HG03460 (cell line): Measurements from ENCODE around the gene SPHK2.

Source experiments
- ATAC-seq: cut with Tn5 transposase; IDR thresholded peaks from one replicate; pipeline ENCODE4 v1.9.1; 2021; ENCODE audit not compliant: unreplicated experiment

The SPHK2 gene

DNA sequence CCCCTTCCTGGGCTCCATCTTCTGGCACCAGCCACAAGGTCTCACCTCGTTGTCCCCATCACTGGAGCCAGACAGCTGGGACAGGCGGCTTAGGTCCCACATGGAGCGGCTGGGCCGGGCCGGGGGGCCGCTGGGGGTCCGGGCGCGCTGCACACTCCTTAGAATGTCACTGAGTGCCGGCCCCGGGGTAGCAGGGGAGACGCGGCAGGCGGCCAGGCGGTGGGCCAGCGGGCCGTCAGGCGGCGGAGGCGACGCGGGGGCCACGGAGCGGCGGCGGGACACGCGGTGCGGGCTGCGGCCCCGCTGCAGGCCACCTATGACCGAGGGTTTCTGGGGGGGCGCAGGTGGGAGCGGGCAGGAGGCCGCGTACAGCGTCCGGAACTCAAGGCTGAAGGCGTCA, 15.9 kb upstream of the SPHK2 start:
- ATAC-seq: no peak

DNA sequence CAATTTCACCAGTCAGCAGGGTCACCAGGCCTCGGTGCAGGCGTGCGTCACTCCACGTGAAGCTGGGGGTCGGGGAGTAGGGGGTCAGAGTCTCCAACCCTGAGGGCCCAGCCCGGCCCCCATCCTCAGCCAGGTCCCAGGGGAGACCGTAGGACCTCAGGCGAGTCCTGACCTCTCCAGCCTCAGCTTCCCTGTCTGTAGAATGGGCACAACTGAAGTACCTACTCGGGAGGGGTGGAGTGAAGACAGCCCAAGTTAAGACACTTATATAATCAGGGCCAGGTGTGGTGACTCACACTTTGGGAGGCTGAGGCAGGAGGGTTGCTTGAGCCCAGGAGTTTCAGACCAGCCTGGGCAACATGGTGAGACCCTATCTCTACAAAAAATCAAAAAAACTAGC, 15.5 kb upstream of the SPHK2 start:
- no peak for ATAC-seq

DNA sequence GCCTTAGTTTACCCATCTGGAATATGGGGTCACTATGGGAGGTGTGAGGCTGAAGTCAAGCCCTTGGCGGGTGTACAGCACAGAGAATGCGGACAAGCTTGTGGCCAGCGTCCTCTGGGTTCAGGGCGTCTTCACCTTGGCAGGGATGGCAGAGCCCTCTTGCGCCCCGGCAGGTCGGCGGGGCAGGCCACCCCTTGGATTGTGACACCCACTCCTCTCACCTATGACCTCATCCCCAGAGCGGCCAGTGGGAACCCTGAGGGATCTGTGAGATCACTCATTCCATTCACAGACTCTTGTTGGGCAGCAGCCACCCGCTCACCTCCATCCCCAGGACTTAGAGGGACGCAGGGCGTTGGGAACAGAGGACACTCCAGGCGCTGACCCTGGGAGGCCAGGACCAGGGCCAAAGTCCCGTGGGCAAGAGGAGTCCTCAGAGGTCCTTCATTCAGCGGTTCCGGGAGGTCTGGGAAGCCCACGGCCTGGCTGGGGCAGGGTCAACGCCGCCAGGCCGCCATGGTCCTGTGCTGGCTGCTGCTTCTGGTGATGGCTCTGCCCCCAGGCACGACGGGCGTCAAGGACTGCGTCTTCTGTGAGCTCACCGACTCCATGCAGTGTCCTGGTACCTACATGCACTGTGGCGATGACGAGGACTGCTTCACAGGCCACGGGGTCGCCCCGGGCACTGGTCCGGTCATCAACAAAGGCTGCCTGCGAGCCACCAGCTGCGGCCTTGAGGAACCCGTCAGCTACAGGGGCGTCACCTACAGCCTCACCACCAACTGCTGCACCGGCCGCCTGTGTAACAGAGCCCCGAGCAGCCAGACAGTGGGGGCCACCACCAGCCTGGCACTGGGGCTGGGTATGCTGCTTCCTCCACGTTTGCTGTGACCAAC, 12.6 kb upstream of the SPHK2 start, which contains the start of gene SPACA4:
TSS of gene SPACA4 (plus strand) at position 280 of the 896 bp plus-strand sequence. CDS start at position 517, 237 bp downstream.
- ATAC-seq: no peak

DNA sequence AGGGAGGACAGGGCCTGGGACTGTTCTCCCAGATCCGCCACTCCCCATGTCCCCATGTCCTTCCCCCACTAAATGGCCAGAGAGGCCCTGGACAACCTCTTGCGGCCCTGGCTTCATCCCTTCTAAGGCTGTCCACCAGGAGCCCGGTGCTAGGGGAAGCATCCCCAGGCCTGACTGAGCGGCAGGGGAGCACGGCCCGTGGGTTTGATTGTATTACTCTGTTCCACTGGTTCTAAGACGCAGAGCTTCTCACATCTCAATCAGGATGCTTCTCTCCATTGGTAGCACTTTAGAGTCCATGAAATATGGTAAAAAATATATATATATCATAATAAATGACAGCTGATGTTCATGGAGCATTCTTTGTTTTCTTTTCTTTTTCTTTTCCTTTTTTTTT, 11.9 kb upstream of the SPHK2 start:
- no peak for ATAC-seq

DNA sequence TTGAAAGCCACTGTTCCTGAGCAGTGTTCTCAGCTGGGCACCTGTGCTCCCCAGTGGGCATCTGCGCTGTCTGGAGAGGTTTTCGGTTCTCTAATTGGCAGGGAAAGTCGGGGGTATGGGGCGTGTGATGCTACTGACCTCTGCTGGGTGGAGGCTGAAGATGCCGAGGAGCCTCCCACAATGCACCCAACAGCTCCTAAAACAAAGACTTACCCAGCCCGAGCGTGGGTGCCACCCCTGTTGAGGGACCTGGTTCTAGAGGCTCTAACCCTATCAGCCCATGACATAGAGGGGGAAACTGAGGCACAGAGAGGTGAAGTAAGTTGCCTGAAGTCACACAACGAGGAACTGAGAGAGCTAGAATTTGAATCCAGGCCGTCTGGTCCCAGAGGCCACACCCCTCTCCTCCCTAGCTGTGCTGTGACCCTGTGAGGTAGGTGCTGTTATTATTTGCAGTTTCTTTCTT, 10.5 kb upstream of the SPHK2 start:
- ATAC-seq: no peak

DNA sequence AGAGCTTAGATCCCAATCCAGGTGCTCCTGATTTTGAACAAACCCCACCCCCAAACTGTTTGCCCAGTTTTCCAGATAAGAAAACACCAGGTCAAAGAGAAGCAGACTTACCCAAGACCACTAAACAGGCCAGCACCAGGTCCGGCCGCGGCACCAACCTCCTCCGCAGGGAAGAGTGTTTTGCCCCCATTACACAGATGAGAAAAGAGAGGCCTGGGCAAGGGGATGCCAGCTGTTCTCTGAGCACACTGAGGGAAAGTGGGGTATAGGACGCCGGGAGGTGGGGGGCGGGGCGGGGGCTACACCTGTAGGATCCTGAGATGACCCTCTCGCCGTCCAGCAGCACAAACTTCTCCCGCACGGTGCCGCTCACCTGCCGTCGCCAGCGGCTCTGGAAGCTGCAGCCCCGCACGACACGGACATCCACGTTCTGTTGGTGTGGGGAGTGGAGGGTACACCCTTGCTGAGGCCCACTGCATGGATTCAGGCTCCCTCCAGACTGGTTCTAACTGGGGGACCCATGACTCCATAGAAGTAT, 9.7 kb upstream of the SPHK2 start:
- ATAC-seq: no peak

DNA sequence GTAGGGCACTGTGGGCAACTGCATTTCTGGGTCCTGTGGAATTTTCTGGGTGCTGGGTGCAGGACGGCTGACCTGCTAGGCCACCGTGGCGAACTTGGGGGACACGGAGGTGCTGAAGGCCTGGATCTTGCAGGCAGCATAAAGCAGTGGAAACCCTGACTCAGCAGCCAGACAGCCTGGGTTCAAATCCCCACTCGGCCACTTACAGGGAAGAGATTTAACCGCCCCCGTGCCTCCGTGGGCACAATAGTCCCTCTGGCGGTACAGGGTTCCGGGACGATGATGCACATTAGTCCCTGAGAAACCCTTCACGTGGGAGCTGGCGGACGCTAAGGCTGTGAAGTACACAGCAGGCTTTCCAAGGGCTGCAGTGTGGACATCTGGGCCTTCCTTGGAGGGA, 7.4 kb upstream of the SPHK2 start:
- no peak for ATAC-seq

DNA sequence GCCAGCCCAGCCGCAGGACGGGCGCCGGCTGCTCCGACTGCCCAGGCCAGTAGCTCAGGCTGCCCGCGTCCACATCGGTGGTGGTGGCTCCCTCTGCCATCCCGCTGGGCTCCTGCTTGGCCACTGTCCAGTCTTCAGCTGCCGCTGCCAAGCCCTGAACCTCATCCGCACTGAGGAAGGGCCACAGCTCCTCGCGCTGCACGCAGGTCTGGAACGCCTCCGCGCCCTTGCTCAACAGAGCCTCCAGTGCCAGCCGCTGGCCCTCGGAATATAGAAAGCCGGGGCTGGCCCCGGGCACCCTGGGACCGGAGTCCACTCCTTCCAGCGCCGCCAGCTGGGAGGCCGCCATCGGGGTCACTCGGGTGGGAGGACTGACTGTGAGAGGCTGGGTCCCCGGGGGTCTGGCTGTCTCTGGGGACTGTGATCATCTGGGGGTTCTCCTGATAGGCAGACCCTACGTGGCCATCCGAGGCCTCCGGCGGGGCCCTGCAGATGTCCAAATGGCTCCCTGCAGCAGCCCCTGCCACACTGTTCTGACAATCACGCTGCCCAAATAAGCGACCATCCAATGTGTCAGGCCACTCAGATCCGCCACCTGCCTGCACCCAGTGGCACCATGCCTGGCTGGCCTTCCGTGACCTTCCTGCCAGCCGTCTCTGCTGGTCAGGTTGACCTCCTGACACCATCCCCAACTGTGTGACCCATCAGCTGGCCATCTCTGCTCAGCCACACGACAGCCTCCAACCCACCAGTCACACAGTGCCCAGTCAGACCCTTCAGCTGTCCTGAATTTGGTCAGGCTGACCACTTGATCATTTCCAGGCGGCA, 6.1 kb upstream of the SPHK2 start:
- ATAC-seq: no peak

DNA sequence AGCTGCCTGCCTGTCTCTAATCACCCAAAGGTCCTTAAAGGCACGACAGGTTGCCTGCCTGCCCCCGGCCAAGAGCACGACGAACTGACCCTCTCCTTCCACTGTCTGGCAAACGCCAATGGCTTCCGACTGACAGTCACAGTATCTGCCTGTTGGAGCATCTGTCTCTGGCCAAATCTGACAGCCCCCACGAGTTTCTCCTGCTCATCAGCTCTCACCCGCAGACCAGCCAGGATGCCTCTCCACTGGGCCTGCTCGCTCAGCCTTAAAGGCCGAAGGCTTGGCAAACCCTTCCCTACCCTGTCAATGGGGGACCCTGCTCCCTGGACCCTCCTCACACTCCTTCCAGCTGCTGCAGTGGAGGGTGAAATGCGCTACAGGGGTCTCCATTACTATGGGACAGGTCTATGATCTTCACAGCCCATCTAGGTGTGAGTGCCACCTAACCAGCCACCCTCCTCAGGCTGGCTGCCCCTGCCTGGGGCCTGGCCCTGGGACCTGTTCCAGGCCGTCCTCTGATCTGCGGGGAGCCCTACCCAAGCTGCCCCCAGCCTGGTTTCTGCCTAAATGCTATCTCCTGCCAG, 5.4 kb upstream of the SPHK2 start:
- no peak for ATAC-seq

DNA sequence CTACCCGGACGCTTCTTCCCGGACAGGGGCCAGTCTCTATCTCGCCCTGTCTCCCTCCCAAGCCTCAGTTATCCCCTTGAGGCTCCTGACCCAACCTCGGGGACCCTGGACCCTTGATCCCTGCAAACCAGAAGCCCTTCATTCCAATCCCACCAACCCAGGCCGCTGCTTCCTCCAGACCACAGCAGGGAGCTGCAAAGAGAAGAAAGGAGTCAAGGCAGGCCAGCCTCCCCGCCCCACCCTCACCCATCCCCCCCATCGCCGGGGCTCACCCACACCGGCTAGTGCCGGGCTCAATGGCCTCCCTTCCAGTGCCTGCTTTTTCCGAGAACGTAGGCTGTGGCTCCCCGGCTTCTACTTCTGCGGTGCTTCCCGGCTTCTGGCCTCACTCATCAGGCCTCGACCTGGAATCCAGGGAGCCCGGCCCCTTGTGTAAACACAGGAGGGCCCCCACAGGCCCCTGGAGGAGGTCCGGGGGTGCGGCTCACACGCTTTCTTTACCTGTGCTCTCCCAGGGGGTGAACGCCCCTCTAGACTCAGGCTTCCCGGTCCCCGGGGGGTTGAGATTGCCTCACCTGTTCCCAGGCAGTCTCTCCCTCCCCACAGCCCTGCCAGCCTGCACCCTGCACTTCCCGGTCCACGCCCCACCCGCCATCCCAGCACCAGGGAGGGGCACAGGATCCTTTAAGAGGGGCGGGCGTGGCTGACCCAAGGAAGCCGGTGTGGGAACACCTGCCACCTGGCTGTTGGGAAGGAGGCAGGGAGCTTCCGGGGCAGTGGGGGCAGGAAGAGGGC, 4.7 kb upstream of the SPHK2 start, which contains the start of gene FAM83E:
TSS of gene FAM83E (minus strand) at position 641 of the 795 bp plus-strand sequence. CDS start 1,704 bp downstream, outside the sequence.
- ATAC-seq: no peak

DNA sequence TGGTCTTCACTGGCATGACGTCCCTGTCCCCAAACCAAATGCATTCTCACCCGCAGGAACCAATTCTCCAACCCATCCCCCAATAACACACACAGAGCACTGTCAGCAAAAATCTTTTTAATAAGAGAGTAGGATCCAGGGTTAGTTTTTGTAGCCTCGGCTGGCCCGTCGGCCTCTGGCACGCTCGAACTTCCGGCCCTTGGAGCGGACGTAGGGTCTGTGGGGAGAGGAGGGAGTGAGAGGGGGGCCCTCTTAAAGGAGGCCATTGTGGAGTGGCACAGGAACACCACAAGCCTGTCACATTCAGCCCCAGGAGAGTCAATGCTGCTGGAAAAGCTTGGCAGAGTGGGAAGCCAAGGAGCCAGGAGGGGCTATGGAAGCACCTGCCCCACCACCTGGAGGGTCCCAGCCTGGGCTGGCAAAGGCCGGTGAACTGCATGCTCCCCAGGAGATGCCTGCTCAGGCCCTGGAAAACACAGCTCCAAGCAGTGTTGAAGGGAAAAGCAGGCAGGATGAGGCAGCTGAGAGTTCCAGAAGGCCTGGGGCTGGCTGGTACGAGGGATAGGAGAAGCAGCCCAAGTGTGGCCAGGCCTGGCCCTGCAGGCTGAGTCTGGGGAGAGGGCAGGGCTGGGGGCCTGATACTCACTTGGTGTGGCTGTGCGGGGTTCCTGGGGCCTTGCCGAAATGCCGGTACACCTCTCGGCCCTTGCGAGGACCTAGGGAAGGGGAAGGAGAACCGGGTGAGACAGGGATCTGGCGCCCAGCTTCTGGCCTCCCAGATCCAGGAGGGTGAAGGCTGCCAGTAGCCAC, 3.9 kb upstream of the SPHK2 start:
- no peak for ATAC-seq

DNA sequence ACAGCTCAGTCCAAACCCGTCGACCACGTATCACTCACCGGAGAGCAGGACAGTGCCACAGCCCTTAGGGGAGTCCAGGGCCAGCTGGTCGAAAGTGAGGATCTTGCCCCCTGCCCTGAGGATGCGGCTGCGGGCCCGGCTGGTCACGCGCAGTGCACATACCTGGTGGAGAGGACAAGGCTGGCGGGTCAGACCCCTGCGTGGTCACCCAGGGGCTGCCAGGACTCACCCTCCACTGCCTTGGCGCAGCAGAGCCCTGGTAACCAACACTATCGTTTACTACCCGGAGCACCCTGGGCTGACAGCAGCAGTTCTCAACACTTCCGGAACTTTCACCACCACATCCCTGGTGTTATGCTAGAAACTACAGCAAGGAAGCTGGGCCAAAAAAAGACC, 3.3 kb upstream of the SPHK2 start:
- ATAC-seq: no peak

DNA sequence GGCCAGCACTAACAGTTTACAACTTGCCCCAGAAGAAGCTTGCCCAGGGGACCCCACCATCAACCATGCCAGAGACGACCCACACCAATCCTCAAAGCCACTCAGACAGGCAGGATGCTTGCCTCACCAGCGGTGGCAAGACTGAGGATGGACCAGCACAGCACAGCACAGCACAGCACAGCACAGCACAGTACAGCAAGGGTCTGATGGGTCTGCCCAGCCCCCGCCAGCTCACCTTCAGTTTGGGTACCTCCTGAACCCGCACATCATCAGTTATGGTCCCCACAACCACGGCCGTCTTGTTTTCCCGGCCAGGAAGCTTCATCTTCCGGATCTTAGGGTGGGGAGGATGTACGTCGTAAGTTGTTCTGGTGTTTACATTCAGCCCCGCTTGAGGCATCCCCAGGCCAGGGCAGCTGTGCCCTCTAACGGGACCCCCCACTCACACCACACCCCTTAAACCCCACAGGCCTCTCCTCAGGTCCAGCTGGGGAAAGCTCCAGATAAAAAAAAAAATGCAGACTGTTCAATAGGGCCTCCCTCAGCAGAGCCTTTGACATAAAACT, 2.7 kb upstream of the SPHK2 start:
- ATAC-seq: no peak

DNA sequence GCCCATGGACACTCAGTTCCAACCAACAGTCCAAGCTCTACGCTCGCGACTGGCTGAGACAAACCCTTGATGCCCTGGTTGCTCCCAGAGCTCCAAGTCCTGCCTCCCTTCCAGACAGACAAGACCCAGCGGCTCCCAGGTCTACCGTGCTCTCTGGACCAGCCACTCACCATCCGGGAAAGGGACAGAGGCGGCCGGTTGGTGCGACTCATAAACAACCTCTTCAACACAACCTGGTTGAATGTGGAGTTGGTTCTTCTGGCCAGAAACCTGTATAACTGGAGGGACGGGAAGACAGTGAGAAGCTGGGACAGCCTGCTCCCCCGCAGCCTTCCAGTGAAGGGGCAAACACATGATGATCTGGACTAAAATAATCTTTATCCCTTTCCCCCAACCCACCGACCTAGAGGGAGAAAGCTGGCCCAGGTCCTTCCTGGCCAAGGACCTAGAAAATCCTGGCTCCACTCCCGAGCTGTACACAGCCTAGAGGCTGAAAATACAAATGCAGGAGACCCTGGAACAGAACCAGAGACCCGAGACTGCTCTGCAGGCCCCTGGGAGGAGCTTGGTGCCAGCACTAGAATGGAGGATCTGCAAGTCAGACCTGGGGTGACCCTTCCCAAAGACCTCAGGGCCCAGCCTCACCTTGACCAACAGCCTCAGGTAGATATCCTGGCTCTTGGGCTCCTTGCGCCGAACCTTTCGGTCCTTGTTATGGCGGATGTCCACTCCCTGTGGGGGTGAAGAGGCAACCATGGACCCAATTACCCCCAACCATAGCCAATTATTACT, 2.0 kb upstream of the SPHK2 start:
- ATAC-seq: no peak

DNA sequence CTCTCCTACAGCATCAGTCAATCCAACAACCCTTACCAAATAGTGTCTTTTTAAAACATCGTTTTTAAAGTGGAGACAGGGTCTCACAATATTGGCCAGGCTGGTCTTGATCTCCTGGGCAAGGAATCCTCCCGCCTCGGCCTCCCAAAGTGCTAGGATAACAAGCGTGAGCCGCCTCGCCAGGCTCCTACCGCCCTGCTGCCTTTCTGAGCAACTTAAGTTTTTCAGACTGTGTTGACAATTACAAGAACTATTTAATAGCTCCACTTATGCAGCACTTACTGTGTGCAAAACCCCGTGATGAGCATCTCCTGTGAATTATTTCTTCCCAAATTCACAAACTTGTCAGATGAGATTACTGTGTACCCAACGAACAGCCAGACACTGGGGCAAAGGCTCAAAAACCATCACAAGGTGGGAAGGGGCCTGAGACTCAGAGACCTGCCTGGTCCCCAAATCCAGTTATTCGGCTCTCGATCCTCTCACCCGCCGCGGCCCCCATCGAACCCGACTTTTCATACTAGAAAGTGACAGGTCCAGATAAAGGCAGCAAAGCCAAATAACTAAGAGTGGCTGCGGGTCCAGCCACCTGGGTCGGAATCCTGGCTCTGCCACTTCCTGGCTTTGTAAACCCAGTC, 909 bp upstream of the SPHK2 start:
- no peak for ATAC-seq

DNA sequence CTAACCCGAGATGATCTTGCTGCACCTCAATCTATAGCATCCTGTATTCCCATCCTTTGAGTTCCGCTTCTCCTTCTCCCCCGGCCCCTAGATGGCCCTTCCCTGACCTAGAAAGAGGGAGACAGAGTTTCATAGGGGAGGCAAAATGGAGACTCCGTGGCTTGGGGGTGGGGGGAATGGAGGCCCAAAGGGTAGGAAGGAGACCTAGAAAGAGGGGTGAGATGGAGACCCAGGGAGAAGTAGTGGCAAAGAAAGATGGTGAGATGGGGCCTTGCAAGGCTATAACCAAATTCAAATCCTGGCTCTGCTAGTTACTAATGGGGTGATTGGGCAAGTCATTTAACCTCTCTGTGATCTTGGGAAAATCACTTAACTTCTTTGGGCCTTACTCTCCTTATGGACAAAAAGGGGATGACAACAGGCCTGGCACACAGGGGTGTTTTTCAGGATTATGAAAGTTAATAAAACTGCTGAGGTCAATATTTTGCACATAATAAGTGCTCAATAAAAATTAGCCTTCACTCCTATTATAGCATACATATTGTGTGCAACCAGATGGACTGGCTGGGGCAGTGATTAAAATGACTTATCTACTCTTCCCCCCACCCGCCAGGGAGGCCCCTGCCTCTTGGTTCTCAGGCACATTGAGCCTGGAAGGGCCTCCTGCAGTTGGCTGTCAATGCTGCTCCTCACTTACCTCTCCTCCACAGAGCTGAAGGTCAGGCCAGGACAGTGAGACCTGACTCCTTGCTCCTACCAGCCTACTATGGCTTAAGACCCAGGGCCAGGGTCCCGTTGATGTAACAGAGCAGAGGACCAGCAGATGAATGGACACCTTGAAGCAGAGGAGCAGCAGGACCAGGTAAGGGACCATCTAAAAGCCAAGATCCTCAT, 633 bp downstream of the SPHK2 start:
- no peak for ATAC-seq

DNA sequence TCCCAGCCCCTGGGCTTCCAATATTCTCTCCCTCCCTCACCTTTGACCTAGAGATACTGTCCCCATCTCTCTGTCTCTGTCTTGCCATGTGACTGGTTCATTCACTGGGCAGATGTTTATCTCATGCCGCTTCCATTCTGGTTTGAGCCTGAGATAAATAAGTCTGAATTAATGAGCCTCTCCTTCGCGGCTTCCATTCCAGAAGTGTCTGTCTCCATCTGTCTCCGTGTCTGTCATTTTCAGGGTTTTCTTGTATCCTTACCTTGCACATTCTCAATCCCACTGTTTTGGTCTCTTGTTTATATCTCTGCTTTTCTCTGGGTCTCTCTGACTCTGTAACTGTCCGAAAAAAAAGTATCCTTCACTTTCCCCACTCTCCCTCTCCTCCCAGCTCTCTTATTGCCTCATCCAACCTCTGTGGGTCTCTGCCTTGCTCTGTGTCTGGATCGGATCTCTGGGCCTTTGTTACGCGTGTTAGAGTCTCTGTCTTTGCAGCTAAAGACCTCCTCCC, 4.3 kb downstream of the SPHK2 start:
- no peak for ATAC-seq
